ENCODE measurements around the gene CD300LD.

CD300LD gene

DNA sequence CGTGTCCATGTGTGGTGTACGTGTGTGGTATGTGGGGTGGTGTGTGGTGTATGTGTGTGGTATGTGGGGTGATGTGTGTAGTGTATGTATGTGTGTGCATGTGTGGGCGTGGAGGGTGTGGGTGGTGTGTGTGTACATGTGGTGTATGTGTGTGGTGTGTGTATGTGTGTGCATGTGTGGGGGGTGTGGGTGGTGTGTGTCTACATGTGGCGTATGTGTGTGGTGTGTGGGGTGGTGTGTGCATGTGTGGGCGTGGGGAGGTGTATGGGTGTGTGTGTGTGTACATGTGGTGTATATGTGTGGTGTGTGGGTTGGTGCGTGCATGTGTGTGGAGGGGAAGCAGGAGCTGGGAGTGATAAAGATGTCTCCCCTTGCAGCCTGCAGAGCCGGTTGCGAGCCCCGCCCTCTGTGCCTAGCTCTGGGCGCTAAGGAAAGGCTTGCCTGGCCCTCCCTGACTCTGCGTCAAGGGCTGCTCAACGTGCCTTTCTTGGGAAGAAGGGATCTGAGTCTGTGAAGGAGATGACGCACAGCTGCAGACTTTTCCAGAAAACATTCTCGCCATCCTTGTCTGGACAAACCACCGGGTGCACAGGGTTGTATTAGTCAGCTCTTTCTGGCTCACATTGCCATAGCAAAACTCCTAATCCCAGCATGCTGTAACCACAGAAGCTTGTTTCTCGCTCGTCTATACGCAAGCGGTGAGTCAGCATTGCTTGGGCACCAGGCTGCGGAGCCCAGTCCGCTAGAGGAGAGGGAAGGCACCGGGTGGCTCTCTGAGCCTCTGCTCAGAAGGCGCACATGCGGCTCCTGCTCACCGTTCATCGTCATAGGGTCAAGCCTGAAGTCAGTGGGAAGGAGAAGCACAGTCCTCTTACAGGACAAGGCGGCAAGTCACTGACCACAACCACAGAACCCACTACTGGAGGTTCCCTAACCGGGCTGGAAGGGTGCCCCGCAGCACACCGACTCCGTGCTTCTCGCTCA, 22.8 kb downstream of the CD300LD start:
- TF ChIP-seq GATA3 (IDR thresholded peaks at IDR 0.05; ENCODE audit: low read depth, low read length) (no peak), GATA2 (IDR thresholded peaks at IDR 0.05; ENCODE audit: low read depth, low read length) (no peak)

DNA sequence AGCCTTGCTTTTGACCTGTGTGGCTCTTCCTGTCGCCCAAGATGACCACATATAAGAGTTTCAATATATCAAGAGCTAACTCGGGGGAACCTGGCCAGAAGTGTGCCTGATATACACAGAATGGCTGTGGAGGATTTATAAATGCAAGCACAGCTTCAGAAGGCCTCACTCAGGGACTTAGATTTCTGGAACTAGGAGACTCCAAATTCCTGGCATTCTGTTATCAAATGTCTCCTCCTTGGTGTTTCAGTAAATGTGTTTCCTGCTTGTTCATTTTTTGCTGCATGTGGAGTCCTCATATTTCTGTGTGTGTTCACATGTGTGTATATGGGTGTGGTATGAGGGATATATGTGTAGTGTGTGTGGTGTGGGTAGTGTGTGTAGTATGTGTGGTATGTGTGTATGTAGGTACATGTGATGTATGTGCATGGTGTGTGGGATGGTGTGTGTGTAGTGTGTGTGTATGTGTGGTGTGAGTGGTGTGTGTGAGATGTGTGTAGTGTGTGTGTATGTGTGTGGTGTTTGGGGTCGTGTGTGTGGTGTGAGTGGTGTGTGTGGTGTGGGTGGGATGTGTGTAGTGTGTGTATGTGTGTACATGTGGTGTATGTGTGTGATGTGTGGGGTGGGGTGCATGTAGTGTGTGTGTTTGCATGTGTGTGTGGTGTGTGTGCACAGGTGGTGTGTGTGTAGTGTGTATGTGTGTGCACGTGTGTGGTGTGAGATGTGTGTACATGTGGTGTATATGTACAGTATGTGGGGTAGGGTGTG, 23.8 kb downstream of the CD300LD start:
- no peak for TF ChIP-seq GATA3 (IDR thresholded peaks at IDR 0.05; ENCODE audit: low read depth, low read length)
- no peak for TF ChIP-seq GATA2 (IDR thresholded peaks at IDR 0.05; ENCODE audit: low read depth, low read length)

DNA sequence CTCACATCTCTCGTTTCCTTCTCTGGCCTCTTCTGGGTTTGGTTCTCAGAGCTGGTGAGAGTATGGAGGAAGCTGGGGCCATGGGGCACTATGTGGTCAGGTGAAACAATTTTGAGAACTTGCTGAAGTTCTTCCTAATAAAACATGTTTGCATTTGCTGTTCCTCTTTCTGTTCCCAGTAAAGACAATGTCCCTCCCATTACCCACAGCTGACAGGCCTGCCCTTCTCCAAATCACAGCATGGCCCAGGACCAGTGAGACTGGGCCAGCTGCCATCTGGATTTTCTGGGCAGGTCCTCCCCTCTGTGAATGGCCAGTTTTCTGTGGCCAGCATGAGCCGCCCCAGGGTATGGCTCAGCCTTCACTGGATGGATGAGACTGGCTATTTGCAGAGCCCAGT, 24.7 kb downstream of the CD300LD start, which contains the start of gene CD300H:
TSS of gene CD300H (minus strand) at position 113 of the 400 bp plus-strand sequence.
- TF ChIP-seq GATA3 (IDR thresholded peaks at IDR 0.05; ENCODE audit: low read depth, low read length) (no peak), GATA2 (IDR thresholded peaks at IDR 0.05; ENCODE audit: low read depth, low read length) (no peak)

DNA sequence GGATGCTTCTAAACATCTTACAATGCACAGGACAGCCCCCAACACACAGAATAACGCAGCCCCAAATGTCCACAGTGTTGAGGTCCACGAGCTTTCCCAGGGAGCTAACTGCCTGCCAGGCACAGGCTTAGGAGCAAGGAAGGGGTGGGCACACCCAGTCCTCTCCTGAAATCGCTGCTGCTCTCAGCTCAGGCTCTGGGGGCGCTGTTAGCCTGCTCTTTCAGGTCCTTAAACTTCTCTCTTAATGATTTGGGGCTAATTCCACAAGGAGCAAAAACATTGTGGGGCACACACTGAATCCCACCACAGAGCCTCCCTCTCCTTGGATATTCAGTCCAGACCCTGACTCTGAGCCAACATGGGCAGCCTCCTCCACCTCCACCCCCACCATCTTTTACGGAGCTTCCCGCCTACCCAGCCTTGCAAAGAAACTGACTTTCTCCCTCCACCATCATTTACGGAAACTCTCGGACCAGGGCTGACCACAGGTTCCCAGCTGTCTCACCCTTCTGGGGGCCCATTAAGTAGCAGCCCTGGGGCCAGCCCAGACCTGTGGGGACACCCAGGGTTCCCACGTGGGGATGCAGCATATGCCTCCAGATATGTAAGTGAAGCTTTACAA, 25.8 kb downstream of the CD300LD start:
- TF ChIP-seq GATA3 (IDR thresholded peaks at IDR 0.05; ENCODE audit: low read depth, low read length), result no peak
- no peak for TF ChIP-seq GATA2 (IDR thresholded peaks at IDR 0.05; ENCODE audit: low read depth, low read length)

DNA sequence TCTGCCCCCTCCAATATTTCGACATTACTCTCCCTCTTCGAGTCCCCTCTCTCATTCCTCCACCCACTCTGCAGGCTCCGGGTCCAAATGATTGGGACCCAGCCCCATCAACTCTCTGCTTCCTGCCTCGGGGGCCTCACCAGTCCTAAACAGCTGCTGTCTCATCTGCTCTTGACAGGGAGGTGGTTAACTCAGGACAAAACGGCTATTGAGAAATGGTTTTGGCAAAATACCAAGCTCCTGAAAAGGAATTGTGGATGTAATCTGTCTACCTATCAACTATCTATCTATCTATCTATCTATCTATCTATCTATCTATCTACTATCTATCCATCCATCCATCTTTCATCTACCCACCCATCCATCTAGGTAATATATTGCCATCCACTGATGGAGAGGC, 27.0 kb downstream of the CD300LD start:
- TF ChIP-seq GATA3 (IDR thresholded peaks at IDR 0.05; ENCODE audit: low read depth, low read length), result no peak

DNA sequence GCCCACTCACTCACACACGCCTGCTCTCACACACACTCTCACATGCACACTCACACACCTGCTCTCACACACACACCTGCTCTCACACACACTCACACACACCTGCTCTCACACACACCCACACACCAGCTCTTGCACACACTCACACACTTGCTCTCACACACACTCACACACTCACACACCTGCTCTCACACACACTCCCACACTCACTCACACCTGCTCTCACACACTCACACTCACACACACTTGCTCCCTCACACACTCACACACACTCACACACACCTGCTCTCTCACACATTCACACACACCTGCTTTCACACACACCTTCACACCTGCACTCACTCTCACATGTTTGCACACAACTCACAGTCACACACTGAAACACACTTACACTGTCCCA, 28.7 kb downstream of the CD300LD start:
- no peak for TF ChIP-seq GATA3 (IDR thresholded peaks at IDR 0.05; ENCODE audit: low read depth, low read length)
- no peak for TF ChIP-seq GATA2 (IDR thresholded peaks at IDR 0.05; ENCODE audit: low read depth, low read length)

DNA sequence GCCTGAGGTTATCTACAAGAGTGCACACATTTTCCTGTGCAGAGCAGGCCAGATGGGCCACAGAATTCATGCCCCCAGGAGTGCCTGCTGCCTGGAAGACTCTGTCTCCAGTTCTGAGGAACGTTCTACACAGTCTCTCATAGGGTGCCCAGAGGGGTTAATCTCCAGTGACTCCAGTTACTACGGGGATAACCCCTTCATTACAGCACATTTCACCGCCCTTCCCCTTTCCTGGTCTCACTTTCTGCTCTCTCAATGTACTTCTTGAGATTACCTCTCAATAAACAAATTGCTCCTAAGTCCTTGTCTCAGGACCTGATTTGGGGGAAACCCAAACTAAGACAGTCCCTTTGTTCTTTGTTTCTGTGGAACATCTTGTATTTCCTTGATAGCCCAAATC, 30.5 kb downstream of the CD300LD start:
- TF ChIP-seq GATA3 (IDR thresholded peaks at IDR 0.05; ENCODE audit: low read depth, low read length), result no peak
- no peak for TF ChIP-seq GATA2 (IDR thresholded peaks at IDR 0.05; ENCODE audit: low read depth, low read length)

DNA sequence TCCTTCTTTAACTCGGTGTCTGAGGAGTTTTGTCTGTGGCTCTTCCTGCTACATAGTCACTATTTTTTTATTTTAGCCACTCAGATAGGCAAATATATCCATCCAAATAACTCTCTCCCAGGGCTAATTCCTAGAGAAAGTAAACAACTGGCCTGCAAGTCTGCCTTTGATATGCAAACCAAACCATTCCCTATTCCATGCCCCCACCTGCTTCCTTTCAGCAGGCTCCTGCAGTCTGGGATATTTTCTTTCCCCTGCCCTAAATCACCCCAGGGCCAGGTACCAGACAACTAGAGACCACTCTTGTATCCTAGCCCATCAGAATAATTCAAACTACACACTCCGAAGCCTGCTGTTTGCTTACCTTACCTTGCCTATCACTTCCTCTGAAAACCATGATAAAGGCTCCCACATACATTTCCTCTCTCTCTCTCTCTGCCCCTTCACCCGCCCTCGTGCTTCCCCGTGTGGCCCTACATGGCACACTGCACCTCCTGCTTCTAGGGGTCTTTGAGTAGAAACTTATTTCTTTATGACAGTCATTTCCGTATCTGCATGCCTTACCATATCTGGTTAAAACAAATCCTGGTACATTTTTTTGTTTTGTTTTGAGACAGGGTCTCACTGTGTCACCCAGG, 33.1 kb downstream of the CD300LD start:
- TF ChIP-seq GATA2 (IDR thresholded peaks at IDR 0.05; ENCODE audit: low read depth, low read length), result no peak
- no peak for TF ChIP-seq GATA3 (IDR thresholded peaks at IDR 0.05; ENCODE audit: low read depth, low read length)

DNA sequence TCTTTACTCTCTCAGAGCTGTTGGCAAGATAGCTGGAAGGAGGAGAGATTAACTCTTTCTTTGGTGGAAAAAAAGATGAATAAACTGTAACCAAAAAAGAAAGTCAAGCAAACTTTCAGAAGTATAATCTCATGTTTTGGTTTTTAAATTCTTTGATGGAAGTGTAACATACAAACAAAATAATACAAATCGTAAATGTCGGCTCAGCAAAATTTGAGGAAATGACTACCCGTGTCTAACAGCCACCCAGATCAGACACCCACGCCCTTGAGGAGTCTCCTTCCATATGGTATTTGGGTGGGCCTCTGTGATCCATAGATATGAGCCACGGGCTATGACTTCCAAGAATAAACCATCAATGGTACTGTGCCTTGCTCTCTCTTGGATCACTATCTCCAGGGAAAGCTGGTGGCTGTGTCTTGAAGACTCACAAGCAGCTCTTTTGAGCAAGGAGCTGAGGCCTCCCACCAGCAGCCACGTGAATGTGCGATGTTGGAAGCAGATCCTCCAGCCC, 36.6 kb downstream of the CD300LD start:
- TF ChIP-seq GATA3 (IDR thresholded peaks at IDR 0.05; ENCODE audit: low read depth, low read length) (no peak), GATA2 (IDR thresholded peaks at IDR 0.05; ENCODE audit: low read depth, low read length) (no peak)

DNA sequence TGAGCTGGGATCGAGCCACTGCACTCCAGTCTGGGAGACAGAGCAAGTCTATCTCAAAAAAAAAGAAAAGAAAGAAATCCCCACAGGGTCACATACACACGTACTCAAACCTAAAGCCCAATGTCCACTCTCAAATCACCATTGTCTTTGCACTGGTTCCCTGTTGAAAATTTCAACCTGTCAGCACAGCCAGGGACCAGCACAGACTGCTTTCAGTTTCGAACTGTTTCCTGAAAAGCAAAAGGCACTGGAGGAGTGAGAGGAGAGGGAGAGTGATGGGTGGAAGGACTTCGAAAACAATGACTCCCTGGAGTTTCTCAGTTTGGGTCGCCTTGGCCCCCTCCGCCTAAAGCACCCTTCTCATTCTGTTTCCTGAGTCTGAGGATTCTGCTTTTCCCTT, 37.2 kb downstream of the CD300LD start:
- TF ChIP-seq GATA2 (IDR thresholded peaks at IDR 0.05; ENCODE audit: low read depth, low read length) (no peak), GATA3 (IDR thresholded peaks at IDR 0.05; ENCODE audit: low read depth, low read length) (no peak)

DNA sequence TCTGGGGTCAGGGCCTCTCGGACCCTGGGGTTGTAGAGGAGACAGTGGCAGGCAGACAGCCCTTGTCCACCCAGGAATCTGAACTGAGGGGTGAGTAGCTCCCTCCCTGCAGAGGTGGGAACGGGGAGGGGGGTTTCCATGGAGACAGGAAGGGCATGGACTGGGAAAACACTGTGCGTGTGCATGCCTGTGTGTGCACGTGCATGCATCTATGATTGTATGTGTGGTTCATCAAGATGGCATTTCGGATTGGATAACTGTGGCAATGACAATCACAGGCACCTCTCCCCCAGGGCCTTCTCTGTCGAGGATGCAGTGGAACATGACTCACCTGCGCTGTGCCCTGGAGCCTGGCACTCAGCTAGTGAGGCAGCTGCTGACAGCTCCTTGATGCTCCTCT, 40.0 kb downstream of the CD300LD start:
- TF ChIP-seq GATA2 (IDR thresholded peaks at IDR 0.05; ENCODE audit: low read depth, low read length) (no peak), GATA3 (IDR thresholded peaks at IDR 0.05; ENCODE audit: low read depth, low read length) (no peak)

DNA sequence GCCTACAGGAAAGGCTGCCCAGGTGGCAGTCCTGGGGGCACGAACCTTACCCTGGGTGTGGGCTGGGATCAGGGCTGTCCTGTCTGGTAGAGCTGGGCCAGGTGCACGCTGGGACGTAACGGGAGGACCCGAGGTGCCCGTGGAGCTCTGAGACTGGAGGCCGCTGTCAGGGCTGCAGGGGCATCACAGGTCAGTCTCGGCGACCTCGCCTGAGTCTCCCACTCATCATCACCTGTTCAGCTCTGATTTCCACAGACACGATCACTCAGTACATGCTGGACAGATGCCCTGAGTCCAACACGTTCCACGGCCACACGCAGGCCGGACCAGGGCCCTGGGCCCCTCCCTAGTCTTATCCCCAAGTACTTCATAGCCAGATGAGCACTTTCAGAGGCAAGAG, 41.5 kb downstream of the CD300LD start:
- no peak for TF ChIP-seq GATA2 (IDR thresholded peaks at IDR 0.05; ENCODE audit: low read depth, low read length)

DNA sequence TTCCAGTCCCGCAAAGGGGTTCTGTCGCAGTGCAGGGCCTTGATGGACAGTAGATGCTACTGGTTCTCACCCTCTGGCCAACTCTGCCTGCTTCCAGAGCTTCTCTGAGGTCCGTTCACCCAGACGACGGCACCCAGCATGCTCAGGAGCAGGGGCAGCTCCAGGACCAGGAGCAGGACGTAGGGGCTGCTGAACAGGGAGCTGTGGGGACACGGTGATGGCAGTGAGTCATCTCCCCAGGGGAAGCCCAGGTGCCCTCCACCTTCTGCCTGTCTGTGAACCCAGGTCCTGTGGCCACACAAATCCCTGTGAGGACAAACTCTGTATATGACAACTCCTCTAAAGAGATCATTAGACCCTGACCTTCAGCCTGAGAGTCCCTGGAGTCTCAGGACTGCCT, 42.7 kb downstream of the CD300LD start:
- TF ChIP-seq GATA3 (IDR thresholded peaks at IDR 0.05; ENCODE audit: low read depth, low read length), result no peak
- TF ChIP-seq GATA2 (IDR thresholded peaks at IDR 0.05; ENCODE audit: low read depth, low read length), result no peak

DNA sequence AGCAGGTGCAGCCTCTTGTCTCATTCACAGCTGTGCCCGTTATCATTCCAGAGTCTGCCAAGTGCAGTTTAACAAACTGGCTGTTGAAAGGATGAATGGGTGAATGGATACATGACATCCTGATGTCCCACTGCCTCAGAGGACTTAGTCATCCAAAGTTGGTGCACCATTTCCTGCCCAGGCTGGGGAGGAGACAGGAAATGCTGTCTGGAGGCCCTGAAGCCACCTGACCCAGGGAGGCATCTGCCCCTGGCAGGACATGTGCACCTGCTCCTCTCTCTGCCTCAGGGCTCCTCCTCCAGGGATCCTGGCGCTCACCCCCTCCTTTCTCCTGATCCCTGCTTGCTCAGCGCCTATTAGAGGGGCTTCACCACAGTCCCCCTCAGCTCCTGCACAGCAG, 44.3 kb downstream of the CD300LD start:
- TF ChIP-seq GATA2 (IDR thresholded peaks at IDR 0.05; ENCODE audit: low read depth, low read length) (no peak), GATA3 (IDR thresholded peaks at IDR 0.05; ENCODE audit: low read depth, low read length) (no peak)

Measured in SH-SY5Y (cell line).